ENCODE measurements around the gene AGAP1. TPM values are rescaled to one million over a fixed set of nuclear protein-coding genes. Genes with fewer than 3 reads are reported as not detected.

AGAP1 gene
- total and polyA plus RNA-seq, 9 donors: 5.7 to 32.2 (median 20.2) TPM

- Histone ChIP-seq H3K4me1 (ENCODE audit: insufficient read depth) (peaks cover 5% of the 10 kb centered on the region), H3K9me3 (no peaks in the 10 kb centered on the region), H3K4me3 (no peak overlapping the region), H3K27ac (no peak overlapping the region), H3K36me3 (no peaks in the 10 kb centered on the region), H3K27me3 (no peaks in the 10 kb centered on the region)
- 74 to 85% (median 82%) methylated on average over 9 of the region's 9 CpGs for WGBS, 3 donors
- TF ChIP-seq CTCF (IDR thresholded peaks at IDR 0.05): no peak
- TF ChIP-seq EP300 (IDR thresholded peaks at IDR 0.05): no peak
- no peak for TF ChIP-seq POLR2A (IDR thresholded peaks at IDR 0.05)
- intact Hi-C loops (cut with DNase I): loop anchor here in 1 of 4 donors (10.0 kb wide), 1 partner anchor 49 kb away; no protein-coding TSS in a partner anchor
- no peak for DNase-seq
These were observed 160.4 kb downstream of the AGAP1 start for GRCh38 chr2:235654103-235654813.

GRCh38 chr2:235658351-235659174, 164.7 kb downstream of the AGAP1 start:
- peak in 3 of 5 donors; percentile 36 to 53 (median 46) for DNase-seq
- Histone ChIP-seq H3K27me3 (no peaks in the 10 kb centered on the region), H3K4me1 (ENCODE audit: insufficient read depth) (peaks cover 27% of the 10 kb centered on the region), H3K36me3 (no peaks in the 10 kb centered on the region), H3K27ac (peak overlapping the region; percentile 52 to 65), H3K9me3 (no peaks in the 10 kb centered on the region), H3K4me3 (no peak overlapping the region)
- intact Hi-C loops (cut with DNase I): loop anchor here in 1 of 4 donors (10.0 kb wide), 1 partner anchor 54 kb away; no protein-coding TSS in a partner anchor
- WGBS, 3 donors: 31 to 36% (median 35%) methylated on average over 20 of the region's 20 CpGs
- TF ChIP-seq POLR2A (IDR thresholded peaks at IDR 0.05): no peak
- TF ChIP-seq CTCF (IDR thresholded peaks at IDR 0.05): no peak
- no peak for TF ChIP-seq EP300 (IDR thresholded peaks at IDR 0.05)

- TF ChIP-seq POLR2A (IDR thresholded peaks at IDR 0.05) (no peak), CTCF (IDR thresholded peaks at IDR 0.05) (no peak), EP300 (IDR thresholded peaks at IDR 0.05) (no peak)
- Histone ChIP-seq H3K27me3 (no peaks in the 10 kb centered on the region), H3K9me3 (no peaks in the 10 kb centered on the region), H3K36me3 (no peaks in the 10 kb centered on the region), H3K4me1 (ENCODE audit: insufficient read depth) (peaks cover 27% of the 10 kb centered on the region), H3K4me3 (no peak overlapping the region), H3K27ac (peak overlapping the region; percentile 52 to 65)
- 14 to 18% (median 16%) methylated on average over 7 of the region's 7 CpGs for WGBS, 3 donors
- peak; percentile 61 to 77 (median 71) for DNase-seq
- intact Hi-C loops (cut with DNase I): loop anchor here in 3 of 4 donors (5.0 to 10.0 kb wide), 3 partner anchors 53 to 65 kb away; no protein-coding TSS in a partner anchor
These were observed 166.0 kb downstream of the AGAP1 start for GRCh38 chr2:235659767-235660322.

GRCh38 chr2:235660484-235661082, 166.7 kb downstream of the AGAP1 start:
- Histone ChIP-seq H3K9me3 (no peaks in the 10 kb centered on the region), H3K27me3 (no peaks in the 10 kb centered on the region), H3K27ac (peak overlapping the region in 1 of 2 donors; percentile 65), H3K4me3 (no peak overlapping the region), H3K36me3 (no peaks in the 10 kb centered on the region), H3K4me1 (ENCODE audit: insufficient read depth) (peaks cover 28% of the 10 kb centered on the region)
- peak in 2 of 5 donors; percentile 31 to 61 for DNase-seq
- TF ChIP-seq EP300 (IDR thresholded peaks at IDR 0.05) (no peak), CTCF (IDR thresholded peaks at IDR 0.05) (no peak), POLR2A (IDR thresholded peaks at IDR 0.05) (no peak)
- intact Hi-C loops (cut with DNase I): loop anchor here in 2 of 4 donors (5.0 to 10.0 kb wide), 2 partner anchors 53 to 66 kb away; no protein-coding TSS in a partner anchor
- WGBS, 3 donors: 24 to 47% (median 35%) methylated on average over 9 of the region's 9 CpGs
